HG02610 (cell line): ENCODE data around the gene TSPYL6.
"Not testable (repeated sequence)": the region's sequence is repeated elsewhere in the genome, so short reads cannot be mapped to it uniquely, and the experiment has no call there.

Source experiments
- ATAC-seq: cut with Tn5 transposase; IDR thresholded peaks from one replicate; pipeline ENCODE4 v1.9.1; 2021; ENCODE audit warnings: mild to moderate bottlenecking, moderate library complexity; ENCODE audit not compliant: unreplicated experiment

The TSPYL6 gene

DNA sequence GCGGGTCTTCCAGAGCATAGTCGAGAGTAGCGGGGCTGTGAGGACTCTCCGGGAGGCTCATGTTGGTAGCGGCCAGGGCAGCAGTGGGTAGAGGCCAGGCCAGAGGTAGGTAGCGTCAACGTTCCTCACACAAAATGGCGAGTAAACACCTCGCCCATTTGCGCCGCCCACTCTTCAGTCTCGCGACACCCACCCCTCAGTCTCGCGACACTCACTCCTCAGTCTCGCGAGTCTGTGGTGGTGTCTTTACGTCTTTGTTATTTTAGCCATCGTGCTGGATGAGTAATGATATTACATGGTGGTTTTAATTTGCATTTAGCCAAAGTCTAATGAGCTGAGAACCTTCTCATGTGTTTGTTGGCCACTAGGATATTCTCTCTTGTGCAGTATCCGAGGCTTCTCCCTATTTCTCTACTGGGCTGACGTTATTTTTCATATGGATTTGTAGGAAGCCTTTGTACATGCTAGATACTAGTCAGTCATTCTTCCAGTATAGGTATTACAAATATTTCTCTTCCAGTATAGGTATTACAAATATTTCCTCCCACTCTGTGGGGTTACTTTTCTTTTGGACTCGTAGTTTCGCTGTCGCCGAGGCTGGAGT, at the start of gene TSPYL6:
Gene TSPYL6, minus strand, starts transcription at position 139 of the 604 bp plus-strand sequence. Its CDS starts 78 bp downstream, at position 61.
- ATAC-seq: no peak

DNA sequence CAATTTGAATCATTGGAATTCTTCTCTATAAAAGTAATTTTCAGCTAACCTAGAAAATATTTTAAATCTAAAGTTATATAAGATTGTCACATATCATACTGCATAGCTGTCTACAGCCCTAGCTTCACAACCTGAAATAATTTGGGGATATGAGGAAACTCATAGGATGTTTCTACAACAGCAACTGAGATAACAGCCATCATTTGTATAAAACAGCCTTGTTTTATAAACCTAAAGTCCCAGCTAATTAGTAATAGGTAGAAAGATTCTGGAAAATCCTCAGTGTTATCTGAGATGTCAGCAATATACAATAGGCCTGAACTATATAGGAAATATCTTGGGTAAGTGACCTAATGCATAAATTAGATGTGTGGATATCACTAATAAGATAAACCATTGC, 47.6 kb upstream of the TSPYL6 start:
- no peak for ATAC-seq

DNA sequence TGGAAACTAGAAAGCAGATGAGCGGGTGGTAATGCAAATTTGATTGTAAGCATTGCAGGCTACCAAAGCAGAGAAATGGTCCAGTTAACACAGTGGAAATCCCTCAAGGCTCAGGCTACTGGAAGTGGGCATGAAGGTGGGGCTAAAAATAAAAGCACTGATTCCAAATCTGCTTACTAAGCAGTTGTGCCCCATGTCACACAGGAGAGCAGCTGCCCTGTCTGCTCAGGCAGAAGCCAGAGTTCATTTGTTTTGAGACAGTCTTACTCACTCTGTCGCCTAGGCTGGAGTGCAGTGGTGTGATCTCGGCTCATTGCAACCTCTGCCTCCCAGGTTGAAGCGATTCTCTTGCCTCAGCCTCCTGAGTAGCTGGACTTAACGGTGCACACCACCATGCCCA, 42.5 kb upstream of the TSPYL6 start:
- no peak for ATAC-seq

GRCh38 chr2:54295911-54296310, 39.9 kb upstream of the TSPYL6 start:
- ATAC-seq: no peak

DNA sequence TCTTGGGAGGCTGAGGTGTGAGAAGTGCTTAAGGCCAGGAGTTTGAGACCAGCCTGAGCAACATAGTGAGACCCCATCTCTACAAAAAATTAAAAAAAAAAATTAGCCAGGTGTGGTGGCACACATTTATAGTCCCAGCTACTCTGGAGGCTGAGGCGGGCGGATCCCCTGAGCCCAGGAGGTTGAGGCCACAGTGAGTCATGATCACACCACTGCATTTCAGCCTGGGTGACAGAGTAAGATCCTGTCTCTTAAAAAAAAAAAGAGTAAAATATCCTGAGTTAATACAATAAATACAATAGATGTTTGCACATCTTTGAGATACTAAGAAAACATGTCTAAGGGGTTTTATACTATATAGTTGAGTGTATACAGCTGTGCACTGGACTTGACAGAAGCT, 38.6 kb upstream of the TSPYL6 start:
- ATAC-seq: not testable (repeated sequence)

- ATAC-seq: no peak
Measured at GRCh38 chr2:54290356-54291025, 34.5 kb upstream of the TSPYL6 start.

GRCh38 chr2:54289917-54290316, 33.9 kb upstream of the TSPYL6 start:
- ATAC-seq: no peak

DNA sequence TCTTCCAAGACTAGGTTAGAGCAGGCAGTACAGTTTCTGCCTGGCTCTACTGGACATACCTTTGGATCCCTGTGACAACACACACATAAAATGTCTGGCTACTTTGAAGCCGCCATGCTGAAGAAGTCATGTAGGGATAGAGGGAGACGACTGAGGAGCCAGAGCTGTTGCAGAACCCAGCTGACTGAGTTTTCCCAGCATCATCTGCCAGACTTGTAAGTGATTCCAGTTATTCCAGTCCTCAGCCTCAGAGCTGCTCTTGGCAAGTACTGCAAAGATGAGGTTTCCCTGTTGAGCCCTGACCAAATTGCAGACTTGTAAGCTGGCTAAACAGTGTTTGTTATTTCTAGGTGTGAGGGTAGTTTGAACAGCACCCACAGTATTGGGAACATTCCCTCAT, 31.5 kb upstream of the TSPYL6 start:
- ATAC-seq: no peak

DNA sequence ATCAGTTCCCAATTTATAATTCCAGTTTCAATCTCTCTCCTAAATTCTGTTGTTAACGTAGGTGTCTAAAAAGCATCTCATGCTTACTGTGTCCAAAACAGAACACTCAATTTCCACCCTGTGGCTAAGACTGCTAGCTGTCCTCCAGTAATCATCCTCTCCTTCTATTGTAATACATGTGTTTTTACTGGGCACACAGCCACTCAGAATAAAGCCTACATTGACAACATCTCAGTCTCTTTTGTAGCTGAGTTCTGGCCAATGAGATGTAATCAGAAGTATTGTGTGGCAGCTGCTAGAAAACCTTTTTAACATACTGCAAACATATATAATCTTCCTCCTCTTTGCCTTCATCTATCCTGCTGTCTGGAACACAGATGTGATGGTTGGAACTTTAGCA, 29.4 kb upstream of the TSPYL6 start:
- no peak for ATAC-seq

DNA sequence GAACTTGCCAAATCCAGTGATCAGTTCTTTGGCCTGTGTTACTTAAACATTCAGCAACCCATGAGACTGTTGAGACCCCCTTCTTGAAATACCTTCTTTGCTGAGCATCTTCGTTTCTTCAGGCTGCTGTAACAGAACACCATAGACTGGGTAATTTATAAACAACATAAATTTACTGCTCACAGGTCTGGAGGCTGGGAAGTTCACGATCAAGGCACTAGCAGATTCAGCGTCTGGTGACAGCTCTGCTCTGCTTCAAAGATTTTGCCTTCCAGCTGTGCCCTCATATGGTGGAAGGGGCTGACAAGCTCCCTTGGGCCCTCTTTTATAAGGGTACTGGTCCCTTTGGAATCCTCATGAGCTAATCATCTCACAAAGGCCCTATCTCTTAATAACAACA, 28.8 kb upstream of the TSPYL6 start:
- ATAC-seq: no peak

DNA sequence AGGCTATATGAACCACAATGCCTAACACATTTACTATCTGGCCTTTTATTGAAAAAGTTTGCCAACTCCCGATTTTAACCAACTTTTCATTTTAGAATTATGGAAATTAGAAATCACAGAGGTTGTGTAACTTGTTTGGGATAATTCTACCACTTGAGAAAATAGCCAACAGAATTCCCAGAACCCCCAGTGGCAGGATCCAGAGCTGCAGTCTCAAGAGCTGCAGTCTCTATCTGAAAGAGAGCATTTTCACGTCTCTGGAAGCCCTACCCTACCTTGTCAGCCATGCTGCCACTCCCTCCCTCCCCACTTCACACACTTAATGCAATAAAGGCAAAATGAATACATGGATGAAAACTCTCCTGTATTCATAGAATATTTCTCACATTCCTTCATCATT, 23.4 kb upstream of the TSPYL6 start:
- no peak for ATAC-seq

GRCh38 chr2:54275541-54275940, 19.5 kb upstream of the TSPYL6 start:
- ATAC-seq: no peak

GRCh38 chr2:54274781-54275242, 18.8 kb upstream of the TSPYL6 start:
- ATAC-seq: no peak

GRCh38 chr2:54271843-54272627, 16.0 kb upstream of the TSPYL6 start:
- peak; percentile 94 for ATAC-seq

GRCh38 chr2:54271189-54271588, 15.2 kb upstream of the TSPYL6 start:
- ATAC-seq: peak; percentile 35

DNA sequence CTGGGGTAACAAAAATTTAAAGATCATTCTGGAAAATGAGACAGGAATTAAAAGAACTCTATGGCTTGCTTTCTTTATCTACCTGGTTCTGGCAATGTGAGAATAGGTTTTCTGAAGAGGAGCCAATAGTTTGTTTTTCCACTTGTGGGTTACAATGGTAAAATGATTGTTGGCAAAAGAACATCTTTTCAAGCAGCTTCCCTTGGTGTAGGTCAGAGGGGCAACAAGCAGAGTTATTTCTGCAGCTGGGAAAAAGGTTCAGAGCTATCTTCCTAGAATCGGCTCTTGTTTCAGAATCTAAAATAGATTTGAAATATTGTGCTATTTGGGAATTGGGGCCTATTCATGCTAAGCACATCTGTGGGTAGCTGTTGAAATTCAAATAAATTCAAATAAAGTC, 11.5 kb upstream of the TSPYL6 start:
- no peak for ATAC-seq

DNA sequence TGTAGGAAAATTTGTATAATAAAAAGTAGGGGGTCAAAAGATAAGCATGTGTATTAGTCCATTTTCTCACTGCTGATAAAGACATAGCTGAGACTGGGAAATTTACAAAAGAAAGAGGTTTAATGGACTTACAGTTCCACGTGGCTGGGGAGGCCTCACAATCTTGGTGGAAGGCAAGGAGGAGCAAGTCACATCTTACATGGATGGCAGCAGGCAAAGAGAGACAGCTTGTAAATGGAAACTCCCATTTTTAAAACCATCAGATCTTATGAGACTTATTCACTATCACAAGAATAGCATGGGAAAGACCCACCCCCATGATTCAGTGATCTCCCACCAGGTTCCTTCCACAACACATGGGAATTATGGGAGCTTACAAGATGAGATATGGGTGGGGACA, 9.1 kb upstream of the TSPYL6 start:
- ATAC-seq: not testable (repeated sequence)

DNA sequence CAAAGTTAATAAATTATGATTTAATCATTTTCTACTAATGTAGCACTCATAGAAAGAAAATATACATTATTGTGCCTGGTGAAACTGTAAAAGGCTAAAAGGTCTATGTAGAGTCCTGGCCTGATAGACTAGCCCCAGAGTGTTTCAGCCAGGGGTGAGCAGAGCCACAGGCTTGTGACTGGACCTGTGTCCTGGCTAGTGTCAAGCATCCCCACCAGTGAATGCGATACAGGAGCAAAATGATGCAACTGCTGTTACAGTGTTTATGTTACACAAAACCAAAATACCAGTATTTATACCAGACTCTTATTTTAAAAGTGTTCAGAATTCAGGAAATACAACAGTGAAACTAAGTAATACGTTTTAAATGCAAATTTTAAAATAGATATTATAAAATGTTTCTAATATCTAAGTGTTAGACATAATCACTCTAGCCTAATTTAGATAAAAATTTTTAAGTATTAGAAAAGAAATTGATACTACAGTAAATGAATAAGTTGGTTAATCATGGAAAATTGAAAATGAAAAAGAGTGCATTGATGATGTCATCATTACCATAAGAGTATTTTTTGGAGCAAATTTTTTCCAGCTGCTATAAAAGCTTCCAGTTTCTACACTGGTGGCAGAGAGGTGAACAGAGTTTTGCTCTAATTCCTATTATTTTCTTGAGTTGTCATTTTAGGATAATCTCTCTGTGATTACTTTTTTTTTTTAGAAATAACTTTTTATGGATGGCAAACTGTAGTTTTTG, 6.2 kb upstream of the TSPYL6 start:
- no peak for ATAC-seq

DNA sequence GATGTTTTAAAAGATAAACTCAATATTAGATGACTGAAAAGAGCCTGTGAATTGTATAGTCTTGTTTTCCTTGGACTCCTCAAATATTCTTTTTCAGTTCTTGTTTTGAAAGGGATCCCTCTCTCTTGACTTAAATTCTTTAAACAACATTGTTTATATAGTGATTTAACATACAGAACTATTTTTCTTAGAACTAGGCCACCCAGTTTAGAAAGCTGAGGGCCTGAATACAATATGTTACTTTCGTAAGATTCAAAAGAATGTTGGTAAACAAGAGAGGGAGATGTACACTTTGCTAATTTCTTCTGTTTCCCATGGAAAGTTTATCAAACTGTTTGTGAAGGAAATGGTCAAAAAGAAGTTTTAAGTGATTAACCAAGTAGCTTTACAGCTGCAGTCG, 5.5 kb upstream of the TSPYL6 start:
- ATAC-seq: no peak

DNA sequence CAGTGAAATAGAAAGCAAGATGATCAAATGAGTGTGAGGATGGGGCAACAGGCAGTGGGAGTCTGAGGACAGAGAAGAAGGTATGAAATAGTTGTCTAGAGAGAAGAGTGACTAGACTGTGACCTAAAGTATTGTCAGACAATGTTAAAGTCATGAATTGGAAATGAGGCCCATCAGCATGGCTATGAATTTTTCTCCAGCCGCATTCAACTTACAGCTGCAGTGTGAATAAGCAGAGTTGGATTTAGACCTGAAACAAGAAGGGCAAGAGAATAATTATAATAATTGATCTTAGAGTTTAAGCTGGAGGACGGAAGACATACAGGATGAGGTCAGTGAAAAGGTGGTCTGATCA, 4.2 kb upstream of the TSPYL6 start:
- no peak for ATAC-seq
